AG04449 (cell line): ENCODE data around the gene RNGTT.

Experiments used
- CTCF ChIA-PET: fragments of 350-600 bp; formaldehyde crosslinking; extraction: SDS; loops from one replicate; lab custom pipeline; 2021; ENCODE audit warnings: antibody characterized with exemption; lab: Yijun Ruan, JAX
- POLR2A ChIA-PET: fragments of 400-600, 350-600 bp; formaldehyde crosslinking; extraction: SDS; loops from one replicate; lab custom pipeline; 2020; ENCODE audit warnings: antibody characterized with exemption, inconsistent platforms; lab: Yijun Ruan, JAX
- DNase-seq: peaks from one replicate; pipeline ENCODE4 v3.0.0-alpha.2; 2010; ENCODE audit warnings: low read depth, low spot score
- H3K4me3 ChIP-seq: 2 replicates; pipeline ENCODE4 v1.5.1; 2011; ENCODE audit warnings: low read depth, mild to moderate bottlenecking, control low read depth, low read length
- CTCF ChIP-seq: IDR thresholded peaks from one replicate; pipeline ENCODE4 v1.5.1; 2011; ENCODE audit warnings: mild to moderate bottlenecking, moderate library complexity, low read length, control low read depth, inconsistent platforms; ENCODE audit not compliant: insufficient read depth; ENCODE audit errors: missing control alignments

Gene RNGTT

DNA sequence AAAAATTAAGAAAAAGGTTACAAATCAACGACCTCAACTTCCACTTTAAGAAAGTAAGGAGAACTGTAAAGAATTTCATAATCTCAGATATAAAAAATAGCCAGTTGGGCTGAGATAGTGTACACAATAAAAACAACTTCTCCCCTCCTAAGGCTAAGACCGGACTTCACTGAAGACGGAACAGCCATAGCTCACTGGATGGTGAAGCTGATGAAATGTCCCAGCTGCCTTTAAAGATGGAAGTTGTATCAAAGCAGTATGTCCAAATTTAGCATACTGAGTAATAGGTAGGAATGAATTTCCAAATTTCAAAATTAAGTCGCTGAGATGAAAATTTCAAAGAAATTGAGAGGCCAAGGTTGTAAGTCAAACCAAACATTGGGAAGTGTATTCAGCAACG, 153.3 kb downstream of the RNGTT start:
- DNase-seq = no peak
- POLR2A ChIA-PET = no interaction called here
- H3K4me3 ChIP-seq = no peak overlapping the region
- CTCF ChIA-PET = interaction anchor here (0.6 to 1.3 kb wide), 2 partner anchors 29 to 159 kb away, joined by 3 to 4 read pairs; no protein-coding TSS in a partner anchor
- TF ChIP-seq CTCF = no peak

- no peak for DNase-seq
- CTCF ChIA-PET = interaction anchor here (1.2 kb wide), 2 partner anchors 27 to 63 kb away, joined by 3 read pairs; no protein-coding TSS in a partner anchor
- no peak overlapping the region for H3K4me3 ChIP-seq
- POLR2A ChIA-PET = no interaction called here
- TF ChIP-seq CTCF = no peak
Measured at GRCh38 chr6:88808381-88808780, 155.0 kb downstream of the RNGTT start.

DNA sequence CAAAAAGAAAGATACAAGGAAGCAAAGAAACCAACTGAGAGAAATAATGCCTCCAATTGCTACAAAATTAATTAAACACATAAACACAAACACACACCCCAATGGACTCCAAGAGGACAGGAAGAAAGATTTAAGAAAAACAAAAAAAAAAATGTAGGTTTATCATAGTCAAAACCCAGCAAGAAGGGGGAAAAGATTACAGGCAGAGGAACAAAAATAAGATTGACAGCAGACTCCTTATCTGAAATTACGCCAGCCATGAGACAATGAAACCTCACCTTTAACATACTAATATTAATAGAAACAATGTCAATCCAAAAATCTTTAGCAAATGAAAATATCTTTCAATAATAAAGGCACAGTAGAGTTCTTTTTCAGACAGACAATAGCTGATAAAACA, 155.8 kb downstream of the RNGTT start:
- H3K4me3 ChIP-seq = no peak overlapping the region
- DNase-seq = no peak
- ChIA-PET POLR2A (no interaction called here), CTCF (interaction anchor here (0.6 kb wide), 1 partner anchor 38 kb away, joined by 3 read pairs; no protein-coding TSS in a partner anchor)
- no peak for TF ChIP-seq CTCF

- ChIA-PET CTCF (interaction anchor here (1.1 kb wide), 1 partner anchor 9 kb away, joined by 3 read pairs; no protein-coding TSS in a partner anchor), POLR2A (no interaction called here)
- TF ChIP-seq CTCF = no peak
- H3K4me3 ChIP-seq = no peak overlapping the region
- no peak for DNase-seq
Measured at GRCh38 chr6:88806728-88807127, 156.7 kb downstream of the RNGTT start.

GRCh38 chr6:88804701-88805100, 158.7 kb downstream of the RNGTT start:
- TF ChIP-seq CTCF = no peak
- ChIA-PET CTCF (interaction anchor here (1.0 kb wide), 1 partner anchor 24 kb away, joined by 3 read pairs; no protein-coding TSS in a partner anchor), POLR2A (no interaction called here)
- no peak overlapping the region for H3K4me3 ChIP-seq
- DNase-seq = peak; percentile 29

DNA sequence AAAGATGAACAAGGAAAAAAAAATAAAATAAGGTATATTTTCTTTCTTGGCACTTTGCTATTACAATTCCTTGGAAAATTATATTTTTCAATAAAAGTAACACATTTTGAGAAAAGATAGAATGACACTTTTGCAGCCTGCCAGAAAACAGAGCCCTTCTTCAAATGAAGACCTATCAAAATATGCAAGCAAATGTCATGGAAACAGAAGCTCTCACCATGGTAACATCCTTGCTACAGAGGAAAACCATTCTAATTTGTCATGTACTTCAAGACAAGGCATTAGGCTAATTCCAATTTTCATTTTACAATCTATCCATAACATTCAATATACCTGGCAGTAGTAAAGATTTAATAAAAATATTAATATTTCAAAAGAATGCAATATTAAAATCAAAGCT, 177.9 kb downstream of the RNGTT start:
- H3K4me3 ChIP-seq = no peak overlapping the region
- CTCF ChIA-PET = interaction anchor here (1.2 to 2.5 kb wide), 2 partner anchors 10 to 85 kb away, joined by 3 to 7 read pairs; no protein-coding TSS in a partner anchor
- DNase-seq = no peak
- TF ChIP-seq CTCF = no peak
- POLR2A ChIA-PET = interaction anchor here (0.7 kb wide), 1 partner anchor 10 kb away, joined by 3 read pairs; no protein-coding TSS in a partner anchor
